ENCODE measurements around the gene SLC9A8. TPM values are rescaled to one million over a fixed set of nuclear protein-coding genes. Genes with fewer than 3 reads are reported as not detected.

SLC9A8 gene
- total RNA-seq, 1 donor from 2014 or later = 4.1 TPM

DNA sequence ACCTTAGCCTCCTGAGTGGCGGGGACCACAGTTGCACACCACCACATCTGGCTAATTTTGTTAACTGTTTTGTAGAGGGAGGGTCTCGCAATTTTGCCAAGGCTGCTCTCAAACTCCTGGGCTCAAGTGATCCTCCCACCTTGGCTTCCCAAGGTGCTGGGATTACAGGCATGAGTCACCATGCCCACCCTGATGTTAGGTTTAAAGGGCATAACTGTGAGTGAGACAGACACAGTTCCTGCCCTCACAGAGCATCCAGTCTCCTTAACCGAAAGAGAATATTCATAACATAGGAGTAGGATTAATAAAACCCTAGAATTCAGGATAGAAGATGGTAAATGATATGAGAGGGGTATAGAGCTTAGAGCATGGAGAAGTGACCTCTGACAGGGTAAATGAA lies 105.8 kb downstream of the SLC9A8 start:
- TF ChIP-seq EZH2 (IDR thresholded peaks at IDR 0.05) (no peak), EZH2phosphoT487 (IDR thresholded peaks at IDR 0.05) (no peak)
- TF ChIP-seq, protein P1, sequence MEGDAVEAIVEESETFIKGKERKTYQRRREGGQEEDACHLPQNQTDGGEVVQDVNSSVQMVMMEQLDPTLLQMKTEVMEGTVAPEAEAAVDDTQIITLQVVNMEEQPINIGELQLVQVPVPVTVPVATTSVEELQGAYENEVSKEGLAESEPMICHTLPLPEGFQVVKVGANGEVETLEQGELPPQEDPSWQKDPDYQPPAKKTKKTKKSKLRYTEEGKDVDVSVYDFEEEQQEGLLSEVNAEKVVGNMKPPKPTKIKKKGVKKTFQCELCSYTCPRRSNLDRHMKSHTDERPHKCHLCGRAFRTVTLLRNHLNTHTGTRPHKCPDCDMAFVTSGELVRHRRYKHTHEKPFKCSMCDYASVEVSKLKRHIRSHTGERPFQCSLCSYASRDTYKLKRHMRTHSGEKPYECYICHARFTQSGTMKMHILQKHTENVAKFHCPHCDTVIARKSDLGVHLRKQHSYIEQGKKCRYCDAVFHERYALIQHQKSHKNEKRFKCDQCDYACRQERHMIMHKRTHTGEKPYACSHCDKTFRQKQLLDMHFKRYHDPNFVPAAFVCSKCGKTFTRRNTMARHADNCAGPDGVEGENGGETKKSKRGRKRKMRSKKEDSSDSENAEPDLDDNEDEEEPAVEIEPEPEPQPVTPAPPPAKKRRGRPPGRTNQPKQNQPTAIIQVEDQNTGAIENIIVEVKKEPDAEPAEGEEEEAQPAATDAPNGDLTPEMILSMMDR (IDR thresholded peaks at IDR 0.05) = no peak

DNA sequence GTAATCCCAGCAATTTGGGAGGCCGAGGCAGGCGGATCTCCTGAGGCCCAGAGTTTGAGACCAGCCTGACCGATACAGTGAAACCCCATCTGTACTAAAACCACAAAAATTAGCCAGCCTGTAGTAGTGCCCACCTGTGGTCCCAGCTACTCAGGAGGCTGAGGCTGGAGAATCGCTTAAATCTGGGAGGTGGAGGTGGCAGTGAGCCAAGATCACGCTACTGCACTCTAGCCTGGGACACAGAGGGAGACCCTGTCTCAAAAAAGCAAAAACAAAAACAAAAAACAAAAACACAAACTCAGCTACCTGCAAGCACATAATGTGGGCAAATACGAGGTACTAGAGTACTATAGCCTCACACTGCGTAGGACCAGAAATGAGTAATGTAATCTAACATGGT lies 106.4 kb downstream of the SLC9A8 start:
- DNase-seq (ENCODE audit: low spot score) = no peak
- peaks cover 16% of the 10 kb centered on the region for H3F3A ChIP-seq (ENCODE audit: low read depth)
- no peak for TF ChIP-seq EZH2phosphoT487 (IDR thresholded peaks at IDR 0.05)
- no peak for TF ChIP-seq EZH2 (IDR thresholded peaks at IDR 0.05)
- TF ChIP-seq, protein P1 (IDR thresholded peaks at IDR 0.05) = no peak
- H3K27ac ChIP-seq = no peak overlapping the region
- peaks cover 3% of the 10 kb centered on the region for H3K9me3 Mint-ChIP-seq
- H3K36me3 ChIP-seq = no peaks in the 10 kb centered on the region
- H3K27ac Mint-ChIP-seq = no peak overlapping the region
- no peaks in the 10 kb centered on the region for H3K9me3 ChIP-seq (ENCODE audit: low read depth)
- H3K36me3 Mint-ChIP-seq = no peaks in the 10 kb centered on the region
- peaks cover 11% of the 10 kb centered on the region for H4K20me1 ChIP-seq (ENCODE audit: low read depth)
- peaks cover 2% of the 10 kb centered on the region for H3K27me3 Mint-ChIP-seq (ENCODE audit: insufficient read depth, low read depth)
- no peak overlapping the region for H3K4me2 ChIP-seq
- H3K4me1 ChIP-seq = no peaks in the 10 kb centered on the region
- no peak overlapping the region for H3K4me3 ChIP-seq
- H3K4me3 Mint-ChIP-seq = no peak overlapping the region
- H3K4me1 Mint-ChIP-seq = peaks cover 21% of the 10 kb centered on the region
- H2AFZ ChIP-seq (replicated peaks) = no peak overlapping the region
- H3K79me2 ChIP-seq (ENCODE audit: low read depth) = peaks cover 12% of the 10 kb centered on the region
- no peaks in the 10 kb centered on the region for H3K27me3 ChIP-seq
- no peak overlapping the region for H3K9ac ChIP-seq

More for the DNA sequence above, 105.8 kb downstream of the SLC9A8 start:
- H3K27me3 Mint-ChIP-seq (ENCODE audit: insufficient read depth, low read depth) = peaks cover 2% of the 10 kb centered on the region
- H3K27ac ChIP-seq = no peak overlapping the region
- peaks cover 16% of the 10 kb centered on the region for H4K20me1 ChIP-seq (ENCODE audit: low read depth)
- H3K9me3 Mint-ChIP-seq = peaks cover 3% of the 10 kb centered on the region
- no peak overlapping the region for H3K9ac ChIP-seq
- no peaks in the 10 kb centered on the region for H3K27me3 ChIP-seq
- H3K9me3 ChIP-seq (ENCODE audit: low read depth) = no peaks in the 10 kb centered on the region
- peaks cover 18% of the 10 kb centered on the region for H3K79me2 ChIP-seq (ENCODE audit: low read depth)
- H2AFZ ChIP-seq (replicated peaks) = no peak overlapping the region
- no peaks in the 10 kb centered on the region for H3K4me1 ChIP-seq
- no peaks in the 10 kb centered on the region for H3K36me3 Mint-ChIP-seq
- H3K4me2 ChIP-seq = no peak overlapping the region
- H3K4me3 ChIP-seq = no peak overlapping the region
- no peak overlapping the region for H3K27ac Mint-ChIP-seq
- no peak overlapping the region for H3K4me3 Mint-ChIP-seq
- H3K36me3 ChIP-seq = no peaks in the 10 kb centered on the region
- H3F3A ChIP-seq (ENCODE audit: low read depth) = peaks cover 17% of the 10 kb centered on the region
- no peak for DNase-seq (ENCODE audit: low spot score)
- H3K4me1 Mint-ChIP-seq = peaks cover 27% of the 10 kb centered on the region

DNA sequence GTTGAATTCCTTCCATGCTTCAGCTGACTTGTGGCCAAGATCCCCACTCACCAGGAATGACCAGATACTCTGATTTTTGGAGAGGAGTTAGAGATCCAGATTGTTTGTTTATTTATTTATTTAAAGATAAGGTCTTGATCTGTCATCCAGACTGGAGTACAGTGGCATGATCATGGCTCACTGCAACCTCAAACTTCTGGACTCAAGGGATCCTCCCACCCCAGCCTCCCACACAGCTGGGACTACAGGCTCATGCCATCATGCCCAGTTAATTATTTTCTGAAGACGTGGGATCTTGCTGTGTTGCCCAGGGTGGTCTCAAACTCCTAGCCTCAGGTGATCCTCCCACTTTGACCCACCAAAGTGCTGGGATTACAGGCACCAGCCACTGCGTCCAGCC lies 106.8 kb downstream of the SLC9A8 start:
- TF ChIP-seq EZH2phosphoT487 (IDR thresholded peaks at IDR 0.05) = no peak
- TF ChIP-seq EZH2 (IDR thresholded peaks at IDR 0.05) = no peak
- TF ChIP-seq, protein P1 (IDR thresholded peaks at IDR 0.05) = no peak
- Histone ChIP-seq H3F3A (ENCODE audit: low read depth) (peaks cover 12% of the 10 kb centered on the region), H3K36me3 (no peaks in the 10 kb centered on the region), H3K4me3 (no peak overlapping the region), H3K9ac (no peak overlapping the region), H3K79me2 (ENCODE audit: low read depth) (peaks cover 8% of the 10 kb centered on the region), H4K20me1 (ENCODE audit: low read depth) (peaks cover 6% of the 10 kb centered on the region), H3K27me3 (no peaks in the 10 kb centered on the region), H3K27ac (no peak overlapping the region), H3K9me3 (ENCODE audit: low read depth) (no peaks in the 10 kb centered on the region), H3K4me2 (no peak overlapping the region), H3K4me1 (no peaks in the 10 kb centered on the region), H2AFZ (replicated peaks) (no peak overlapping the region)
- DNase-seq (ENCODE audit: low spot score) = no peak
- no peaks in the 10 kb centered on the region for H3K36me3 Mint-ChIP-seq
- H3K27me3 Mint-ChIP-seq (ENCODE audit: insufficient read depth, low read depth) = peaks cover 2% of the 10 kb centered on the region
- no peak overlapping the region for H3K27ac Mint-ChIP-seq
- H3K4me1 Mint-ChIP-seq = peaks cover 17% of the 10 kb centered on the region
- H3K4me3 Mint-ChIP-seq = no peak overlapping the region
- H3K9me3 Mint-ChIP-seq = peaks cover 3% of the 10 kb centered on the region
